Measurements from ENCODE around the gene XYLT1.
"Not testable (repeated sequence)": the region's sequence is repeated elsewhere in the genome, so short reads cannot be mapped to it uniquely, and the experiment has no call there.

XYLT1 gene

DNA sequence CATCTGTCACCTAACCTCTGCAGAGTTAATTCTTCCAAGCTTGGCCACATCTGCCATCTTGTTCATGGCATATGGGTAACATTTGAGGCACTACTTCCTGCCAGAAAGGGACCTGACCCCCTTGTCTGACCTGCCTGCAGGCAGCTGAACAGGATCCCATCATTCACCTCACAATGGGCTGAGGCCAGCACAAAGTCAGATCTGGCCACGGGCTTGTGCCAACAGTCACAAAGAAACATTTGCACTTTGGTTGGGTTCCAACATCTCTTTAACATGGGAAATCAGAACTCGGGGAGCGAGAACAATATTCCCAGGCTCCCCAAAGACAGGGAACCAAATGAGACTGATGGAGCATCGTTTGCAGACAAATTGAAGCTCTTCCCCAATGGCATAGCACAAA, 116.1 kb downstream of the XYLT1 start:
- no peak for DNase-seq (ENCODE audit: low read depth)

GRCh38 chr16:17354141-17354601, 116.6 kb downstream of the XYLT1 start:
- DNase-seq (ENCODE audit: low read depth) = no peak

DNA sequence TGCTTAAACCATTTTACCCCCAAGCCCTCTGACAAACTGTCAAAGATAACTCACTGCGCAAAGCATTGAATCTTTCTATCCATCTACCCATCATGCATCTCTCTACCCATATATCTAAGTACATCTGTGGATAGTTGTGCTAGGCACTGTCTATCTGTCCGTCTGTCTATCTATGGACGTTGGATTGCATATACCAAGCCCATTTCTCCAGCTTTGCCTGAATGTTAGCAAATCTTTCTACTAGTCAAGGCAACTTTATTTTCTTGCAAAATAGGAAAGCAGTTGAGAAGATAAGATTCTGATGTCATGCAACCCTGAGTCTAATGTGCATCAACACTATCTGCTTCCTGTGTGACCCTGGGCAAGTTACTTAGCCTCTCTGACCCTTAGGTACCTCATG, 117.2 kb downstream of the XYLT1 start:
- DNase-seq (ENCODE audit: low read depth) = no peak

GRCh38 chr16:17351441-17352035, 119.2 kb downstream of the XYLT1 start:
- DNase-seq (ENCODE audit: low read depth) = no peak

- peak; percentile 54 for DNase-seq (ENCODE audit: low read depth)
These were observed 120.6 kb downstream of the XYLT1 start for GRCh38 chr16:17350207-17350606.

DNA sequence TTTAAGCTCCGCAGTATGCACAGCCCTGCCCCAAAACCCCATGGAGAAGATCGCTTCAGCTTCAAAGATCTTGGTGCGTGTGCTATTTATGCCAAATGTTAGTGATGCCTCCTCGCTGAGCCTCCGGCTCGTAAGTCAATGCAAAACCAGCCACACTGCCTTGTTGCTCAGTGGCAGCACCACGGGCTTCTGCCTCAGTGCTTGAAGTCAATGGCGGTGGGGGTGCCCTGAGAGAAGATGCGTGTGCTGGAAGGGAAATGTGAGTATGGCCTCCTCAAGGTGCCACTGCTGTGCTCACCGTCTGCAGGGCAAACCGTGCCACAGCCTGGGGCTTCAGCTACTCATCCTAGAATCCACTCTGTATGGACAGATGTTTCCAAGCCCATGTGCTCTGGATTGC, 121.9 kb downstream of the XYLT1 start:
- DNase-seq (ENCODE audit: low read depth) = no peak

DNA sequence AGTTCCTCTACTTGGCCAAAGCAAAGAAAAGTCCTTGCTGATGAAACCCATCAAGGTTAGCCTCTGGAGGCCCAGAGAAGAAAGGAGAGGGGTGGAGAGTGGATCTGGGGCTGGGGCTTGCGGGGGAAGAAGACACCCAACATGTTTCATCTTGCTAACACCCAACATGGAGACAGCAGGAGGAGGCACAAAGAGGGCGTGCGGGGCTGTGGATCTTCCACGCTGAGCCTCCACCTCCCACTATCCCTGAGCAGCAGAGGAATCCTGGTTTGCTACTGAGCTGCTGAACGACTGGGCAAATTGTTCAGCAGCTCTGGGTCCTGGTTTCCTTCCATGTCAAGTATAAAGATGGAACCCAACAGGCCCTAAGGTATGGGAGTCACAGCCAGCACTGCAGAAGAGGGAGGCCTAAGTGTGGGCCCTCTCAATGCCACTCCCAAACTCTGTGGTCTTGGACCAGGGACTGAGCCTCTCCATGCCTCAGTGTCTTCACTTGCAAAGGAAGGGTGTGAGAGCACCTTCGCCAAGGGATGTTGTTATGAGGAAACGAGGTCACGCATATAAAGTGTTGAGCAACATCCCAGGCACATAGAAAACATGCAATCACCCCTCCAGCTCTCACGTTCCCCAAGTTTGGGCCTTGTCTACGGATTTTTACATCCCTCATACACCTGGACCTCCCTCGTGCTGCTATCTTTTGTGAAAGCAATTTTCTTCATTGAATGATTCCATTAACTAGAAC, 122.5 kb downstream of the XYLT1 start:
- DNase-seq (ENCODE audit: low read depth) = no peak

GRCh38 chr16:17347624-17348023, 123.1 kb downstream of the XYLT1 start:
- DNase-seq (ENCODE audit: low read depth) = no peak

GRCh38 chr16:17346621-17347569, 123.9 kb downstream of the XYLT1 start:
- no peak for DNase-seq (ENCODE audit: low read depth)

GRCh38 chr16:17345043-17345442, 125.7 kb downstream of the XYLT1 start:
- DNase-seq (ENCODE audit: low read depth) = peak; percentile 36

DNA sequence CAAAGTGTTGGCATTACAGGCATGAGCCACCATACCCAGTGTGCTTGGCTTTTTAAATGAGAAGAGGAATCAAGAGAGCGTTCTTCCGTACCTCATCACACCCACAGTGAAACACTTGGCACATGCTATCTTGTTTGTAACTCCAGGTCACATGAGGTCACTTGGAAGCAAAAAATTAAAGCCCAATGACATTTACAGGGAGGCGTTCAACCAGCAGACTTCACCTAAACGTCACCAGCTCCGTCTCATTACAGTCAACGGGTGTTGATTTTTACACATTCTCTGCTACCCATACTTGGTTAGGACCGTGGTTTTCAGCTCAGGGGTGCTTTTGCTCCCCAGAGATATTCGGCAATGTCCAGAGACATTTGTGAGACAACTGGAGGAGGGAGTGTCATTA, 127.0 kb downstream of the XYLT1 start:
- no peak for DNase-seq (ENCODE audit: low read depth)

DNA sequence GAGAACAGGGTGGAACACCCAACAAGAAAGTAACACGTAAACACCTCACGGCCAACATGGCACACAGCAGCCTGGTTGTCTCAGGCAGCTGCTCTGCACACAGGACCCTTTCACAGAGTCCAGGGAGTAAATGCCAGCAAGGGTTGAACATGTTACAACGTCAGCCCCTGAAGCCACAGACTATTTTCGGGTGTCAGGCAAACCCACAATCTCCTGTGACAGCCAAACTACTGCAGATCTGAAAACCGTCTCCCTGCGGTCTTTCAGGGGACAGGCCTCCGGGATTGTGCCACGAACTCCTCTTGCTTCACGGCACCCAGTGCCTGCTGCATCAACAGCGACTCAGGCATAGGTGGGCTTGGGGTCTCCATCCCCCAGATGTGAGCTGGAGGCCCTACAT, 127.7 kb downstream of the XYLT1 start:
- no peak for DNase-seq (ENCODE audit: low read depth)

DNA sequence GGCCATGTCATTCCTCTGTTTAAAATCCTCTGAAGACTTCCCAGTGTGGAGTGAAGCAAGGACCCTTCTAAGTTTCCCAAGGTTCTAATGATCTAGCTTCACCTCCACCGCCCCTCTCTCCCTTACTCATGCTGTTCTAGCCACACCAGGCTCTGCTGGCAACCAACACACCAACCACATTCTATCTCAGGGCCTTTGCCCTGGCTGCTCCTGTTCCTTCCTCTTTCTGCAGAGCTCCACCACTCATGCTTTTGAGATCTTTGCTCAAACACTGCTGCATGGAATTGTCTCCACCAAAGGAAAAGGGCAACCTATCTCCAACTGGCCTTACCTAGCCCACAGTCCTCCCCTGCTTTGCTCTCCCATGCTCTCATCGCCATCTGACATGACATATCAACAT, 128.7 kb downstream of the XYLT1 start:
- no peak for DNase-seq (ENCODE audit: low read depth)

DNA sequence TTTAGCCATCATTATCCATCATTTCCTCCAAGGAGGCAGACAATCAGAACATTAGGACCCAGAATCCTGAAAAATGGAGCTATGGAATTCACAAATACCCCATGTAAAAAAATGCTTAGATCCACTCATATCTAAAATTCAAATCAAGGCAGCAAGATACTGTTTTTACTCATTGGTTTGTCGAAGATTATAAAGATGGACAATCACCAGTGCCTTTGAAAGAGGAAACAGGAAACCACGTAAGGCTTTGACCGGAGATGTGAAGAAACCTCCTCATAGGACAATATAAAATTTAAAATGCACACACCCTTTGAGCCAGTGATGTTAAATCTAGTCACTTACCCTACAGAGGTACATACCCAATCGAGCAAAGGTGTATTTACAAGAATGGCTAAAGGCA, 130.0 kb downstream of the XYLT1 start:
- no peak for DNase-seq (ENCODE audit: low read depth)

- DNase-seq (ENCODE audit: low read depth) = no peak
These were observed 130.8 kb downstream of the XYLT1 start for GRCh38 chr16:17339764-17340541.

- DNase-seq (ENCODE audit: low read depth) = no peak
These were observed 132.5 kb downstream of the XYLT1 start for GRCh38 chr16:17338244-17338643.

DNA sequence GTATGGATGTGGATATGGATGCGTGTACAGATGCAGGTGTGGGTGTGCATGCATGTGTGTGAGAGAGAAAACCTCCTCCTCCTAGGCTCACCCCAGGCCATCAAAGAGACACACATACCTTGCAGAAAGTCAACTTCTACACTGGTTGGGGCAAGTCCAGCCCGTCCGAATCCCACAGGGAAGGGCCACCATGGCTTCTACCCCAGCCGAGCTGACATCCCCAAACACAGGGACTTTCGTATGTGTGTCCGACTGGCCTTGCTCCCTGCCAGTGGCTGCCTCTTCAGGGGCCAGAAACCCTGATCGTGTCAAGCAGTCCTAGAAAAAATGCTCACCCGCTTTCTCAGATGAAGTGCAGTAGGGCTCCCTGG, 134.2 kb downstream of the XYLT1 start:
- DNase-seq (ENCODE audit: low read depth) = no peak

GRCh38 chr16:17335826-17336529, 134.8 kb downstream of the XYLT1 start:
- DNase-seq (ENCODE audit: low read depth) = no peak

DNA sequence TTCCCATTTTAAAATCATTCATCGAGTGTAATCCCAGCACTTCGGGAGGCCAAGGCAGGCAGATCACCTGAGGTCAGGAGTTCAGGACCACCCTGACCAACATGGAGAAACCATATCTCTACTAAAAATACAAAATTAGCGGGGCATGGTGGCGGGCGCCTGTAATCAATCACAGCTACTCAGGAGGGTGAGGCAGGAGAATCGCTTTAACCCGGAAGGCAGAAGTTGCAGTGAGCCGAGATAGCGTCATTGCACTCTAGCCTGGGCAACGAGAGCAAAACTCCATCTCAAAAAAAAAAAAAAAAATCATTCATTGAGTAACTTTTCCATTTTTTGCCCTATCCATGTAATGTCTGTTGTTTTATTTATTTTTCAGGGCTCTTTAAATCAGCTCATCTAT, 135.4 kb downstream of the XYLT1 start:
- not testable (repeated sequence) for DNase-seq (ENCODE audit: low read depth)

GRCh38 chr16:17334096-17334495, 136.7 kb downstream of the XYLT1 start:
- DNase-seq (ENCODE audit: low read depth) = peak; percentile 94

DNA sequence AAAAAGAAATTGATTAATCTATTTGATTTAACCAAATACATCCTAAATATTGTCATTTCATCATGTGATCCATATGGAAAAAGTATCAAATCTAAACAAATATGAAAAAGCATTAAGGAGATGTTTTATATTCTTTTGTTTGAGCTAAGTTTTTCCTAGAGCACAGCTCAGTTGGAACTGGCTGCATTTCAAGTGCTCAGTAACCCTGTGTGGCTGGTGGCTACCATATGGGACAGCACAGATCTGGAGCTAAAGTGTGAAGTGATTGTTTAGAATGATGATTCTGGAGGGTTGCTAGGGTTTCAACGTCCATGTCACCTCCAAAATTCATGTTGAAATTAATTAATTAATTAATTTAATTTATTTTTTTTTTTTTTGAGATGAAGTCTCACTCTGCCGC, 137.5 kb downstream of the XYLT1 start:
- no peak for DNase-seq (ENCODE audit: low read depth)

All from stromal cell of bone marrow (primary cell).